C4-2B (cell line): ENCODE measurements around the gene GRIN3A.

ENCODE experiments used
- H3K27ac ChIP-seq: fragments of 450-650 bp; 2 replicates; pipeline ENCODE4 v1.5.1; 2017
- CTCF ChIP-seq: fragments of 450-650 bp; conservative IDR thresholded peaks from 2 replicates; pipeline ENCODE4 v1.5.1; 2017; ENCODE audit warnings: mild to moderate bottlenecking
- ZFX ChIP-seq: fragments of 450-650 bp; IDR thresholded peaks from 2 replicates; pipeline ENCODE4 v1.6.1; 2017

GRIN3A gene

DNA sequence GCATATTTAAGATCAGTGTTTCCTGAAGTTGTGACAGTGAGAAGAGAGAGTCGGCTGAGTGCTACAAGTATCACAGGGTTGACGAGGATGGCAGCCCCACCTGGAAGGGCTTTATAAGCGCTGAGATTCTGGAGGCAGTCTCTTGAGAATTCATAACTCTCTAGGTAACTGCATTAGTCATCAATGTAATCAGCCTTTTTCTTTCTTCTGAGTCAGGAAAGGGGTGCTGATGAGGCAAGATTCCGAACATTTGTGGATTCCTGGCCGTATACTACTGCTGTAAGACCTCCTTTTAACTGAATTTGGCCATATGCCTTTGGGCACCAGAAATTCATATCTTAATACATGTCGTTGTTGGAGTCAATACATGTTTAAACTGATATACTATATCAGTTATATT is 211.4 kb downstream of the GRIN3A start:
- TF ChIP-seq CTCF (no peak), ZFX (no peak)
- no peak overlapping the region for H3K27ac ChIP-seq

DNA sequence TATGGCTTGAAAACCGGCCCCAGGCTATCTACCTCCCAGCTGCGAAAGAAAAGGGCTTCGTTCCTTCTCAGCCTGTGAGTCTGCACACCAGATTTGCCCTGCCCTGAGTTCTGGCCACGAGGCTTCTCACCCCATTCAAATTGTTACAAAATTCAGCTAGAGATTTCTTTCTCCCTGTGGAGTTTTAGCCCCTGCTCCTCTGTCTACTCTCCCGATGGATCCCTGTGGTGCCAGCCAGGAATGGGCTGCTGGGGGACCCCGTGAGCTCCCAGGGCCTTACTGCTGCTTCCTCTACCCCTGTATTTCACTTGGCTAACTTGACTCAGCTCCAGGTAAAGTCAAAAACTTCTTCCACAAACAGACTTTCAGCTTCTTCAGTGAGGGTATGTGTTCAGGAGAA is 214.1 kb downstream of the GRIN3A start:
- TF ChIP-seq ZFX (no peak), CTCF (no peak)
- H3K27ac ChIP-seq = no peak overlapping the region
